GM11168 (cell line): ENCODE results near the gene MAN2B2.

ENCODE experiments used
- in situ Hi-C: fragments of 300-500 bp; cut with MboI; formaldehyde crosslinking; loops from one replicate; pipeline ENCODE4 v1.12.0; 2022; ENCODE audit warnings: low sequenced_read_pairs; ENCODE audit not compliant: unreplicated experiment

The MAN2B2 gene

GRCh38 chr4:6574747-6575502, at the start of gene MAN2B2:
Gene MAN2B2 (plus strand): TSS chr4:6575189. CDS start chr4:6575211, 22 bp downstream.
- in situ Hi-C loops = no loop called here

- in situ Hi-C loops = no loop called here
Observed at GRCh38 chr4:6525474-6525873, 49.5 kb upstream of the MAN2B2 start.

- in situ Hi-C loops = no loop called here
Observed at GRCh38 chr4:6526156-6526555, 48.8 kb upstream of the MAN2B2 start.

- in situ Hi-C loops = no loop called here
Observed at GRCh38 chr4:6526671-6527091, 48.3 kb upstream of the MAN2B2 start.

GRCh38 chr4:6527259-6527658, 47.7 kb upstream of the MAN2B2 start:
- in situ Hi-C loops = no loop called here

- in situ Hi-C loops = no loop called here
Observed at GRCh38 chr4:6527683-6528595, 47.0 kb upstream of the MAN2B2 start.

- in situ Hi-C loops = no loop called here
Observed at GRCh38 chr4:6529021-6529420, 46.0 kb upstream of the MAN2B2 start.

- in situ Hi-C loops = no loop called here
Observed at GRCh38 chr4:6530301-6530700, 44.7 kb upstream of the MAN2B2 start.

GRCh38 chr4:6530964-6531363, 44.0 kb upstream of the MAN2B2 start:
- in situ Hi-C loops = no loop called here

- in situ Hi-C loops = no loop called here
Observed at GRCh38 chr4:6532102-6532501, 42.9 kb upstream of the MAN2B2 start.

GRCh38 chr4:6532658-6533057, 42.3 kb upstream of the MAN2B2 start:
- in situ Hi-C loops = no loop called here

GRCh38 chr4:6534050-6534449, 40.9 kb upstream of the MAN2B2 start:
- in situ Hi-C loops = no loop called here

GRCh38 chr4:6534618-6535328, 40.2 kb upstream of the MAN2B2 start:
- in situ Hi-C loops = no loop called here

- in situ Hi-C loops = no loop called here
Observed at GRCh38 chr4:6535329-6535692, 39.7 kb upstream of the MAN2B2 start.

GRCh38 chr4:6535706-6536105, 39.3 kb upstream of the MAN2B2 start:
- in situ Hi-C loops = no loop called here

GRCh38 chr4:6538111-6538510, 36.9 kb upstream of the MAN2B2 start:
- in situ Hi-C loops = no loop called here

- in situ Hi-C loops = no loop called here
Observed at GRCh38 chr4:6538575-6538974, 36.4 kb upstream of the MAN2B2 start.

GRCh38 chr4:6539009-6539764, 35.8 kb upstream of the MAN2B2 start:
- in situ Hi-C loops = no loop called here

GRCh38 chr4:6540879-6541278, 34.1 kb upstream of the MAN2B2 start:
- in situ Hi-C loops = loop anchor here (10.0 kb wide), 1 partner anchor 306 kb away; no protein-coding TSS in a partner anchor

- in situ Hi-C loops = loop anchor here (10.0 kb wide), 1 partner anchor 307 kb away; no protein-coding TSS in a partner anchor
Observed at GRCh38 chr4:6541789-6542188, 33.2 kb upstream of the MAN2B2 start.
